Ectodermal cell (in vitro differentiated cells): ENCODE data around the gene MGLL.

Experiments
- H3K27ac ChIP-seq: 2 replicates; pipeline ENCODE4 v1.7.0; 2013; ENCODE audit warnings: mild to moderate bottlenecking, low read depth, low read length; ENCODE audit not compliant: insufficient read depth, poor library complexity, severe bottlenecking
- H3K27me3 ChIP-seq: 2 replicates; pipeline ENCODE4 v1.7.0; 2013; ENCODE audit warnings: mild to moderate bottlenecking, low read length; ENCODE audit not compliant: insufficient read depth, control insufficient read depth, poor library complexity, severe bottlenecking
- H3K36me3 ChIP-seq: one replicate; pipeline ENCODE4 v1.7.0; 2013; ENCODE audit warnings: low read length; ENCODE audit not compliant: control insufficient read depth, insufficient read depth
- H3K4me1 ChIP-seq: one replicate; pipeline ENCODE4 v1.7.0; 2013; ENCODE audit warnings: low read length; ENCODE audit not compliant: control insufficient read depth, insufficient read depth
- H3K4me3 ChIP-seq: 2 replicates; pipeline ENCODE4 v1.7.0; 2013; ENCODE audit warnings: low read depth, low read length, control low read depth; ENCODE audit not compliant: insufficient read depth
- H3K9me3 ChIP-seq: 2 replicates; pipeline ENCODE4 v1.7.0; 2013; ENCODE audit warnings: mild to moderate bottlenecking, low read length, moderate library complexity; ENCODE audit not compliant: control insufficient read depth
- WGBS, 2 experiments: methylation state at CpG; one replicate each; pipeline ENCODE4 v1.1.7; 2013; ENCODE audit warnings: missing lambda C conversion rate in 2 of 2; 5-methylcytosine and 5-hydroxymethylcytosine counted together

Gene MGLL

GRCh38 chr3:127647845-127648204 lies 174.5 kb downstream of the MGLL start:
- no peaks in the 10 kb centered on the region for H3K36me3 ChIP-seq

GRCh38 chr3:127647166-127647844 lies 175.0 kb downstream of the MGLL start:
- H3K27me3 ChIP-seq: no peaks in the 10 kb centered on the region
- 90 to 91% methylated on average over 13 of the region's 13 CpGs for WGBS, 2 experiments
- no peaks in the 10 kb centered on the region for H3K36me3 ChIP-seq
- H3K4me1 ChIP-seq: peaks cover 8% of the 10 kb centered on the region
- H3K27ac ChIP-seq: no peak overlapping the region
- H3K9me3 ChIP-seq: no peaks in the 10 kb centered on the region
- no peak overlapping the region for H3K4me3 ChIP-seq

More at GRCh38 chr3:127647845-127648204, 174.5 kb downstream of the MGLL start:
- Histone ChIP-seq H3K27ac (no peak overlapping the region), H3K4me1 (peaks cover 8% of the 10 kb centered on the region), H3K27me3 (no peaks in the 10 kb centered on the region), H3K9me3 (no peaks in the 10 kb centered on the region), H3K4me3 (no peak overlapping the region)

- H3K36me3 ChIP-seq: no peaks in the 10 kb centered on the region
Observed at GRCh38 chr3:127646501-127647046, 175.7 kb downstream of the MGLL start.

GRCh38 chr3:127645371-127646015 lies 176.8 kb downstream of the MGLL start:
- peaks cover 8% of the 10 kb centered on the region for H3K4me1 ChIP-seq

More at GRCh38 chr3:127646501-127647046, 175.7 kb downstream of the MGLL start:
- WGBS, 2 experiments: 94 to 95% methylated on average over 10 of the region's 10 CpGs
- no peak overlapping the region for H3K4me3 ChIP-seq
- no peaks in the 10 kb centered on the region for H3K27me3 ChIP-seq
- H3K27ac ChIP-seq: no peak overlapping the region
- H3K4me1 ChIP-seq: peaks cover 8% of the 10 kb centered on the region
- H3K9me3 ChIP-seq: no peaks in the 10 kb centered on the region

GRCh38 chr3:127644641-127645370 lies 177.5 kb downstream of the MGLL start:
- Histone ChIP-seq H3K9me3 (no peaks in the 10 kb centered on the region), H3K27ac (no peak overlapping the region), H3K4me1 (peaks cover 8% of the 10 kb centered on the region), H3K4me3 (no peak overlapping the region), H3K27me3 (no peaks in the 10 kb centered on the region), H3K36me3 (no peaks in the 10 kb centered on the region)
- WGBS, 2 experiments: 86 to 88% methylated on average over 5 of the region's 5 CpGs

More at GRCh38 chr3:127645371-127646015, 176.8 kb downstream of the MGLL start:
- Histone ChIP-seq H3K27me3 (no peaks in the 10 kb centered on the region), H3K4me3 (no peak overlapping the region), H3K36me3 (no peaks in the 10 kb centered on the region), H3K9me3 (no peaks in the 10 kb centered on the region), H3K27ac (no peak overlapping the region)
- 95 to 97% methylated on average over 8 of the region's 8 CpGs for WGBS, 2 experiments

GRCh38 chr3:127640042-127640355 lies 182.3 kb downstream of the MGLL start:
- no peaks in the 10 kb centered on the region for H3K36me3 ChIP-seq
- no peaks in the 10 kb centered on the region for H3K27me3 ChIP-seq
- H3K27ac ChIP-seq: no peak overlapping the region
- H3K9me3 ChIP-seq: no peaks in the 10 kb centered on the region
- H3K4me1 ChIP-seq: no peaks in the 10 kb centered on the region
- no peak overlapping the region for H3K4me3 ChIP-seq
- WGBS, 2 experiments: 97 to 98% methylated on average over 3 of the region's 3 CpGs

GRCh38 chr3:127639173-127640041 lies 182.9 kb downstream of the MGLL start:
- H3K4me1 ChIP-seq: no peaks in the 10 kb centered on the region
- no peaks in the 10 kb centered on the region for H3K36me3 ChIP-seq
- WGBS, 2 experiments: 92 to 94% methylated on average over 5 of the region's 5 CpGs
- H3K27ac ChIP-seq: no peak overlapping the region
- H3K9me3 ChIP-seq: no peaks in the 10 kb centered on the region
- H3K4me3 ChIP-seq: no peak overlapping the region
- H3K27me3 ChIP-seq: no peaks in the 10 kb centered on the region
